ENCODE measurements around the gene EPHB2.
"Not testable (repeated sequence)": the region's sequence is repeated elsewhere in the genome, so short reads cannot be mapped to it uniquely, and the experiment has no call there.

The EPHB2 gene

DNA sequence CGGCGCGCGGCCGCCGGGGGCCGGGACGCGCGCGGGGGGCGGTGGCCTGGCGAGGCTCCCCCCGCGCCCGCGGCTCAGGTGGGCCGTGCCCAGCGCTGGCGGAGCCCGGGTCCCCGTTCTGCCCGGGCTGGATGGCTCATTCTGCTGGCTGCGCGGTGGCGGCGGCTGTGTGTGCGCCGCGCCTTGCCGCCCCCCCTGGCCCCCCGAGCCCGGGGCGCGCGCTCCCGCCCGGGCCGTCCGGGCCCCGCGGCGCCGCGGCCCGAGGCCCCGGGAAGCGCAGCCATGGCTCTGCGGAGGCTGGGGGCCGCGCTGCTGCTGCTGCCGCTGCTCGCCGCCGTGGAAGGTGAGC, at the start of gene EPHB2:
Gene EPHB2 (plus strand): TSS at position 139 of the 349 bp plus-strand sequence. CDS start 144 bp downstream, at position 283.
- peak in 1 of 2 experiments; percentile 24 for DNase-seq

DNA sequence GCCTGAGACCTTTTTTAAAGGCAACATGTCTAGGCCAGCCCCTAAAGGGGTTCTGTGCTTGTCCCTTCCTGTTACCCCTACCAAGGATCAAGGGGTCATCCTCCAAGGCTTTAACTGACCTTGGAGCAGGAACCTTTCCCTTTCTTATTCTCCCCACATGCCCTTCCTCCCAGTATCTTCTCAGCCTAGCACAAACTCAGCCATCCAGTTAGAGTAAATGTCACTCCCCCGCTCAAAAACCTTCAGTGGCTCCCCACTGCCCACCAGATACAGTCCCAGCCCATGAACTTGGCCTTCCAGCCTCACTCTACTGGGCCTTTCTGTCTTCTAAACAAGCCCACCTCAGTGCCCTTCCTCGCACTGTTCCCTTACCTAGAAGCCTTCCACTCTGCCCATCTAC, 48.8 kb upstream of the EPHB2 start:
- no peak for DNase-seq

DNA sequence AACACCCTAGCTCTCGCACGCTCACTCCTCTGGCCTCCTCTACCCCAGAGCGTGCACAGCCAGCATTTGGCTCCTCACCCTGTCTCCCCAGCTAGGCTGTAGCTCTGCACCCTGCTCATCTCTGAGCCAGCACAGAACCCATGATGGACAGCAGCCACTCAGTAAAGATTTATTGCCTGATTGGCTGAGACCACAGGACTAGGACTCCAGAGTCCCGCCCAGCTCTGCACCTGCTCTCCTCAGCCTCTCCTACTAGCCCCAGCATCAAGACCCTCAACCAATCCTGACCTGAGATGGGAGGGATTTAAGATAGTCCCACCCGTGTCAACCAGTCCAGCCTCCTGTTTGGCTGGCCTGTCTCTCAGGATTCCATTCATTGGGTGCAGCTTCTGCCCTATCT, 48.3 kb upstream of the EPHB2 start:
- DNase-seq: peak in 1 of 2 experiments; percentile 15

DNA sequence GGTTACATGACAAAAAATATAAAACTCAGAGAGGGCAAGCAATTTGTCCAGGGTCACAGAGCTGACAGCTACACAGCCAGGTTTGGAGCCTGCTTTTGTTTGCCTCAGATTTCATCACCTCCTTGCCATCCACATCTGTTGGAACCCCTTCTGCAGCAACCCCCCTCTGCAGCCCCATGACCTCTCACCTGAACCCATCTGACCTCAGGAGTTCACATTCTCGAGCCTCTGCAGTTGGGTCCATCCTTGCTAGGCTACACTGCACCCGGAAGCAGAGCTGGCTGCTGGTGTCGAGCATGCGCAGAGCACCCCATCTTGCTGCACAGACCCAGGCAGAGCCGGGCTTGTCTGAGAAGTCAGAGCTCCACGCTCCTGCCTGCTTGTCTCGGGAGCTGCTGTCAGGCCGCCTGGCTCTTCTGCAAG, 47.6 kb upstream of the EPHB2 start:
- DNase-seq: no peak

DNA sequence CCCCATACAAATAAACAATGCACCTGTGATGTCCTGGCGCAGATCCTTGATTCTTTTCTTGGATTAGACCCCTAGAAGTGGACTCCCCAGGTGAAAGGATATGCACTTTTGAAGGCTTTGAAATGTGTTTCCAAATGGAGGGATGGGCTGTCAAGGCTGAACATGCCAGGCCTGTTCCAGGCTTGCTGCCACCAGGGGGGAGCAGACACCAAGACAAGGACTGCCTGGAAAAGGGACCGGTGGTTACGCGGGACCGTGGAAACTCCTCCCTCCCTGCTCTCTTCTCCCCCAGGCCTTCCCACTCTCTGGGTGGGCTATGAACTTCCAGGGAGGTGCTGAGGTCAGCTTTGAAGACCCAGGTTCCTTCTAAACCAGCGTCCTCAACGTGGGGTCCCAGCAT, 44.9 kb upstream of the EPHB2 start:
- DNase-seq: peak in 1 of 2 experiments; percentile 3

DNA sequence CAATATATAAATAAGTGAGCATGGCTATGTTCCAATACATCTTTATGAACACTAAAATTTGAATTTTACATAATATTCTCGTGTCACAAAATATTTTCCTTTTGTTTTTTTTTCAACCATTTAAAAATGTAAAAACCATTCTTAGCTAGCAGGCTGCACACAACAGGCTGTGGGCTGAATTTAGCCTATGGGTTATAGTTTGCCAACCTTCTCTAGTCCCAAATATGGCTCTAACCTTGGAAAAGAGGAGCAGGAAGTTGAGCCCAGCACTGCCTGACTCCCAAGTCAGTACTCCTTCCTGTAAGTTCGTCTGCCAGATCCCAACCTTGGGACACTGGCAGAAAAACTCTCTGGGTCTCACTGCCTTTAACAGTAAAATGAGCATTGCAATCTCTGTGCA, 44.2 kb upstream of the EPHB2 start:
- no peak for DNase-seq

DNA sequence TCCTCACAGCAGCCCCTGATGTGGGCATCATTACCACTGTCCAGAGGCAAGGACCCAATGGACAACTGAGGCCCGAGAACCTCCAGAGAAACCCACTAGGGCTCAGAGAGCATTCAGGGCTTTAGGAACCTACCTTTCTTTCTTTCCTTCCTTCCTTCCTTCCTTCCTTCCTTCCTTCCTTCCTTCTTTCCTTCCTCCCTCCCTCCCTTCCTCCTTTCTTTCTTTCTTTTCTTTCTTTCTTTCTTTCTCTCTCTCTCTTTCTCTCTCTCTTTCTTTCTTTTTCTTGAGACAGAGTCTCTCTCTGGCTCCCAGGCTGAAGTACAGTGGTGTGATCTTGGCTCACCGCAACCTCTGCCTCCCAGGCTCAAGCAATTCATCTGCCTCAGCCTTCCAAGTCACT, 41.8 kb upstream of the EPHB2 start:
- not testable (repeated sequence) for DNase-seq

DNA sequence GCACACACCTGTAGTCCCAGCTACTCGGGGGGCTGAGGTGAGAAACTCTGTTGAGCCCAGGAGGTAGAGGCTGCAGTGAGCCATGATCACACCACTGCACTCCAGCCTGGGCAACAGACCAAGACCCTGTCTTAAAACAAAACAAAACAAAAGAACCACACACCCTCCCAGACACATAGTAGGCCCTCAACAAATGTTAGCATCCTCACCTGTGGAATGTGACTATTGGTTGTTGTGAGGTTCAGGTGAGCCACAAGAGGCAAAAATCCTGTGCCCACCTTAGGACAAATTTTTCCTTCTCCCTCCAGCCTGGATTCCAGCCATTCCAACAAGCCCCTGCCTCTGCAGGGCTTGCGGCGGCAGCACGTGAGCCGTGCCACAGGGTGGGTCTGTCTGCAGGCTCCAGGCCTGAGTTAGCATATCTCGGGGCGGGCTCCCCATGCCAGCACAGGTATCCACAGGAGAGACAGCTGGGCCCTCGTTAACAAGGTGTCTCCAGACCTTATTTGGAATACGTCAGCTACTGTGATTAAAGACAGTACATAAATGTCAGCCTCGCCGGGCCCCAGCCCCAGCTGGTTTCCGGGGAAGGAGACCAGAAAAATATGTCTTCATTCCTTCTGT, 40.2 kb upstream of the EPHB2 start:
- DNase-seq: no peak

DNA sequence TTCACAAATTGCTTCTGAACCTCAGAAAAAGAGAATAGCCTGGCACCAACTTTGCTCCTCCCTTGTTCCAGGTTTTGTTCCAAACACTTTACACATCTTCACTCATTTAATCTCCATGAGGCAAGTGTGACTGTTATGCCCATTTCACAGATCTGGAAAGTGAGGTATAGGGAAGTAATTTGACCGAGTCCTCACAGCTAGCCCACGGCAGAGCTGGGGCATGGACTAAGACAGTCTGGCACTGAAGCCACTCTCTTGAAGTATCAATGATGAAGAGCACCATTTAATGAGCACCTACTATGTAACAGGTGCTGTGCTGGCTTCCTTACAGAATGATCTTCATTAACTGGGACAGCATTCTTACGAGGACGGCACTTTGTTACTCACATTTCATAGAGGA, 38.6 kb upstream of the EPHB2 start:
- DNase-seq: no peak

DNA sequence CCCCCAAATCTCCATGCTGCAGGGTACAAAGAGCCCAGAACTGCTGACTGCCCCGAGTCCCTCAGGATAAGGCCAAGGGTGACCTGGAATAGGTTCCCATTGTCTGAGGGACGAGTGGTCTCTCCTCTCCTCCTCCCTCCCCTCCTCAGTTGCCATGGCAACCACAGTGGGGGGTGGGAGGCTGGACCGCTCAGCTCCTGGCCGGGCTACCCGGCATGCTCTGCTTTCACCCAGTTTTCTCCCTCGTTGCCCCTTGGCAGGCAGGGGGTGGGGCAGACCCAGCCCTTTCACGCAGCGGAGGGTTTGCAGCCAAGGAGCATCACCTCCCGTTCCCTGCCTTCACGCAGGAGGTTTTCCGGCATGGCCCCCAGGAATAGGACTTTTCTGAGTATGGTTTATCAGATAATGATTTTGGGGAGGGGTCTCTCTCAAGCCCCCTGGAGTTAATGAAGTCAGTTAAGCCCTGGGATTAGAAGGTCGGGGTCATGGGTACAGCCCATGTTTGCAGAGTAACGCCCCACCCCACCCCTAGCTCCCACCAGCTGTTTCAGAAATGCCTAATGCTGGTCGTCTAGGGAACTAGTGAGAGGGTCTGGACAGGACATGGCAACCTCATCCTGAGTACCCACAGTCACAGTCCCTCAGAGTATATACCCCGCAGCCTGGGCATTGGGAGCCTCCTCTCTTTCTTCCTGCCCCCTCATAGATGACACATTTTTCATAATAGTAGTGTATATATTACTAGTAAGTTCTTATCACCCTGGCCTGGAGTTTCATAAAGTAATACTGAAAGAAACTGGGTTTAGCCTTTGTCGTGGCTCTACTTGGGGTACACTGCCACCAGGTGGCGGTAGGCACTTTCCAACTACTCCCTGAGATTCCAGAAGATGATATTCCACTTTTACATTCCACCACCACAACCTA, 36.9 kb upstream of the EPHB2 start:
- peak in 1 of 2 experiments; percentile 59 for DNase-seq

DNA sequence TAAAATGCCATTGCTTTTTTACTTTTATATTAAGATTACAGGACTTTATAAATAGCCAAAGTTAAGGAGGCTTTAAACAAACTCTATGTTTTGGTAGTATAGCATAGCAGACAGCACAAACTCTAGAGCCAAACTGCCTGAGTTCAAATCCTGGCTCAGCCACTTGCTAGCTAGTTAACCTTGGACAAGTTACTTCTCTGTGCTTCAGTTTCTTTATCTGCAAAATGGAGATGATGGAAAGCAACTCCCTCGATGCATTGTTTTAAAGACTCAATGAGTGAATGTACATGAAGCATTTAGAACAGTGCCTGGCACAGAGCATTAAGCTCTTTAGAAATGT, 36.3 kb upstream of the EPHB2 start:
- no peak for DNase-seq

DNA sequence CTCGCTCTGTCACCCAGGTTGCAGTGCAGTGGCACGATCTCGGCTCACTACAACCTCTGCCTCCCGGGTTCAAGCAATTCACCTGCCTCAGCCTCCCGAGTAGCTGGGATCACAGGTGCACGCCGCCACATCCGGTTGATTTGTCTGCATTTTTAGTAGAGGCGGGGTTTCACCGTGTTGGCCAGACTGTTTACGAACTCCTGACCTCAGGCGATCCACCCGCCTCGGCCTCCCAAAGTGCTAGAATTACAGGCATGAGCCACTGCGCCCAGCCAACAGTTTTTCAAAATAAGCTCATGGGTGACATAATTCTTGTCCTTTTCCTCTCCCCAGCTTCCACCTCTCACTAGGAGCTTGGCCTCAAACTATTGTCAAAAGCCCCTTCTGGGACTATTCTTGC, 34.5 kb upstream of the EPHB2 start:
- DNase-seq: not testable (repeated sequence)

DNA sequence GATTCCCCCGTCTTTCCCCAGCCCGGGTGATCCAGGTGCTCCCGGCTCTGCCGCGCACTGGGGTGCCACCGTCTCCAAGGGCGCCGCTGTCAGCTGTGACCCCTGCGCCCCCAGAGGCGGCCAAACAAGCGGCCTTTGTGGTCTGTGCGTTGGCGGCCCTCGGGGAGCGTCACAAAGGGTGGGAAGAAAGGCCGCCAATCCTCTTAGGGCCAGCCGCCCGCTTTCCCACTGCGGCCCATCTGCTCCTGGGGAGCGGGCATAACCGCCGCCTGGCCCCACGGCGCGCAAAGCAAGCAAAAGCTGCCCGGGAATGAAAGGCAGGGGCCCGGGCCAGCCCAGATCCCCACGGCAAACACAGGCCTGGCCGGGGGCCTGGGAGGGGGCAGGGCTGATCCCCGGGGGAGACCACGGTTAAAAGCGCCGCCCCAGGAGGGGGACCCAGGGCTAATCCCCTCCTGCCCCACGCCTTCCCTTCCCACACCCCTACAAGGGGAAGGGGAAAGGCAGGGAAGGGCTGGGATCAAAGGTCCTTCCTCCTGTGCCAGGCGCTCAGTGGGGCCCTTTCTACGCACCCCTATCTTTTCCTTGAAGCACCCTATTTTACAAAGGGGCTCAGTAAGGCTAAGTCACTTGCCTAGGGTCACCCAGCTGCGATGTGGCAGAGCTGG, 33.6 kb upstream of the EPHB2 start:
- no peak for DNase-seq

DNA sequence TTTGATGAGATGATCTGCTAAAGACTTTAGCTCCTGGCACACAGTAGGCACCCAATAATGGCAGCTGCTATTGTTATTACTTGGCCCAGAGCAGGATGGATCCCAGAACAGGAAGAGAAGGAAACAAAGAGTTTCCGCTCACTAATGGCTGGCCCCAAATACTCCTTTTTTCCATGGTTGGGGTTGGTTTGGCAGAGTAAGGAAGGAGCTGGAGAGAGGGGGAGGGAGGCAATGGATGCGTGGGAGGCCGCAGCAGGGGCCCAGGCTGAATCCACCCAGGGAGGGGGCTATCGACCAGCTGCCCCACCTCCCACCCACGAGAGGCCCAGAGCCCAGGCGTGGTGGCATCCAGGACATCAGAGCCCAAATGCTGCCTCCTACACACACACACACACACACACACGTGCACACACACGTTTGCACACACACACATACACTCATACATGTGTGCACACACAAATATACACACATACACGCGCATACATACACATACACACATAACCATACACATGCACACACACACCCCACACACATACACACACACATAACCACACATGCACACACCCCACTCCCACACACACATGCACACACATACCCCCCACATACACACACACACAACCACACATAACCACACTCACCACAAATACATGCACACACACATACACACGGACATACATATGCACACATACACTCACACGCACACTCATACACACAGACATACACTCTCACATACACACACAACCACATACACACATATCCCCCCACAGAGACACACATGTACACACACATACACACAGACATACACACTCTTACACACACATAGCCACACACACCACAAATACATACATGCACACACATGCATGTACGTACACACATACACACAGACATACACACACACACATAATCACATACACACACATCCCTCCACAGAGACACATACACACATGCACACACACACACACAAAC, 32.4 kb upstream of the EPHB2 start:
- no peak for DNase-seq

DNA sequence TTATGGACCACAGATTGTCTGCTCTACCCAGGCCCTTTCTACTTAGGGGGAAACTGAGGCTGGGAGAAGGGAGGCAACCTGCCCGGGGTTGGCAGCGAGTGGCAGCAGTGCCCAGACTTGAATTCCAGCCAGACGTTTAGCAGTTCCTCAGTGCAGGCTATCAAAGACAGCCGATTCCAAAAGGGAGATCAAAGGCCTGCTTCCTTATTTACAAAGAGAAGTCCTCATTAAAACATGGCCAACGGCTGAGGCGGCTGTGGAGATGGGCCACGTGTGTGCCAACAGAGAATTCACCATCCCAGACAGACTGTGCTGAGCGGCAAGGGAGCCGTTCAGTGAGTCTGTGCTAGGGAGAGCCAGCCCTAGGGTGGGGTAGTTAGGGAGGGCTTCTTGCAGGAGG, 29.9 kb upstream of the EPHB2 start:
- no peak for DNase-seq

DNA sequence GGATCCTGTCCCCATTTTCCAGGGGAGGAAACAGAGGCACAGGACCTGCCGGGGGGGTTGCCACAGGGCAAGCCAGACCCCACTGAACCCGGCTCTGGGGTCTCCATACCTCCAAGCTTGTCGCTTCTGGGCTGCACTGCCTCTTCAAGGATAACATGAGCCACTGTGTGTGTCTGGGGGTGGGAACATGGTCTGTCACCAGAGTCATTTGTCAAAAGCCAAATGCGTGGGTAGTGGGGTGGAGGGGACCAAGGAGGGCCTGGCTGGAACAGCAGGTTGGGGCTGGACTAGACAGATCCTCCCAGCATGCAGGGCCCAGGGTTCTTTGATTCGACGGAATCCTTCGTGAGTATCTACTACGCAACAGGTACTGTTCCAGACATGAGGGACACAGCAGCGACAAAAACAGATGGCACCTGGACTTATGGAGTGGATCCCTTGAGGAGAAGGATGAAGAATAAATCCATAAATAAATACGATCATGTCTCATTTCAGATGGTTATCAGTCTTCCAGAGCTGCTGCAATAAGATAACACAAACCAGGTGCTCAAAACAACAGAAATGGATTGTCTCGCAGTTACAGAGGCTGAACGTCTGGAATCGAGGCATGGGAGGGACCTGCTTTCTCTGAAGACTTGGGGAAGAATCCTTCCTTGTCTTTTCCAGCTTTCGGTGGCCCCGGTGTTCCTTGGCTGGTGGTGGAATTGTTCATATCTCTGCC, 28.9 kb upstream of the EPHB2 start:
- no peak for DNase-seq

DNA sequence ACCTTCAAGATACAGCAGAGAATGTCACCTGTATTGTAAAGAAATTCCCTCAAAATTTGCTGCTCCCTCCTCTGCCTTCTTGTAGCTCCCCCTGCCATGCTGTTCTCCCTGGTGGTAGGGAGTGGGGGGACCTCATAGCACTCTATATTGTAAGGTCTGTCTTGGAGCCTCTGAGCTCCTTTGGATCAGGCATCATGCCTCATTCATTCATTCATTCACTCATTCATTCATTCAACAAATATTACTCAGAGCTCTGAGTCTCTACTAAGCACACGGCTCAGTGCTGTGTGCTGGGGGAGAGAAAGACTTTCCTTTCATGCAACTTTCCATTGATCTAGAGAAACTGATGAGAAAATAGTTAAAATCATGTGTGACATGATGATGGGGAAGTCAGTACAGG, 27.1 kb upstream of the EPHB2 start:
- no peak for DNase-seq

DNA sequence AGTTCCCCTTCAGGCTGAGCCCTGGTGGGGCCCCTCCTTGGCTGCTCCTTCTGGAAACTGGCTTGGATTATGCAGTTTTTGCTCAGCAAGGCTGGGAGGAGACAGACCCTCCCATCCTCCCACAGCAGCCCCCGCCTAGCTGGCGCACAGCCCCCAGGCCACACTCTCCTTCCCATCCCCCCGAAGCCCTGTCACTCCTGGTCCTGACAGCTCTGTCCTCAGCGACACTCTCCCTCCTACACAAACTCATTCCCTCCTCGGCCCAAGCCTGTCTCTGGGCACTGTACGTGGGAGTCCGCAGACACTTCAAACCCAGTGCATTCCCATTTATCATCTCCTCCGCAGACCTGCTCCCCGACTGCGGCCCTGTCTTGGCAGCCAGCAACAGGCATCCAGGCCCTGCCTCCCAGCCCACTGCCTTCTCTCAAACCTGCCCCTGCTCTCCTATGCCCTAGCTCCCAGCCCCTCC, 25.0 kb upstream of the EPHB2 start:
- DNase-seq: no peak

DNA sequence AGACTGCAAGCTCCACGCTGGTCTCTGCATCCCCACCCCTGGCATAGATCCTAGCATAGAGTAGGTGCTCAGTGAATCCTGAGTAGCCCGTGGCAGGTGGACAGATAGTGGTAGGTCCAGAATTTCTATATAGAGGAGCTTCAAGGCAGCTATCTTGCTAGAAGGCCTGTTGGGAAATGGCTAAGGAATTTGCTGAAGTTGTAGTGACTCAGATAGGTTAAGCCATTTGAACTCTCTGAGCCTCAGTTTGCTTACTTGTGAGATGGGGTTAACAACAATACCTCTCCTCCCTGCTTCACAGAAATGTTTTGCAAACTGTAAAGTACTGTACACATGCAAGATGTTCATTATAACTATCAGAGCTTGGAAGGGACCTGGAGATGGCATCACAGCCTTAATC, 23.4 kb upstream of the EPHB2 start:
- no peak for DNase-seq

DNA sequence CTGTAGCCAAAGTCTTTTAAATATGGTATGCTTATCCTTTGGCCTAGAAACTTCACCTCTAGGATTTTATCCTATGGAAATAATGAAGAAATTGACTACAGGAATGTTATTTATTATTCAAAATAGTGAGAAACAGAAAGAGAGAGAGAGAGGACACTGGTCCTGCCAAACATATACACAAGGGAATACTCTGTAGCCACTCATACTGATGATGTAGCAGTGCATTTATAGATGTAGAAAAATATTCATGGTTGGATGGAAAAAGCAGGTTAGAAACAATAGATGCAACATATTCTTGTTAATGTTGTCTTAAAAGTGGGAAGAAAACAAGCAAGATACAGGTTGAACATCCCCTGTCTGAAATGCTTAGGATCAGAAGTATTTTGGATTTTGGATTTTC, 22.2 kb upstream of the EPHB2 start:
- no peak for DNase-seq

DNA sequence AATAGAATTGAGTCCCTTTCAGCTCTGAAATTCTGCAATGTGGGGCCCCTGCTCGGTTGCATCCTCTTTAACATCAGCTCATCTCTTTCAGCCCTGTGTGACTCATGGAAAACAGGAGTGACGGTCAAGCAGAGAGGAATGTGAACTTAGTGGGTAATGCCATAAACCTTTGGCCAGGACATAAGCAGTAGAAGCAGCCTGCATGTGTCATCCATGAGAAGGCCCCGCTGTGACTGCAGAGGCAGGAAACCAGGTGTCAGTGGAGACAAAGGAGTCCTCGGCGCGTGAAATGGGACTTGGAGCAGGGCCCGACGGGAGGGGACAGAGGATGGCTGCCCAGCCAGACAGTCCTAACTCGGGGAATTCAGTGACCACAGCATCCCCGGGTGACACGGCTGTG, 21.1 kb upstream of the EPHB2 start:
- peak; percentile 57 to 80 for DNase-seq
